T-cell (primary cell): ENCODE data around the gene PWWP2A. TPM values are rescaled to one million over a fixed set of nuclear protein-coding genes. Genes with fewer than 3 reads are reported as not detected.
A peak's percentile ranks its signal among the peaks of the same experiment; 100 is the strongest.
"Not testable (repeated sequence)": the region's sequence is repeated elsewhere in the genome, so short reads cannot be mapped to it uniquely, and the experiment has no call there.

Source experiments
- ATAC-seq, 4 experiments: fragments of 200-7000 bp in 3 of 4; fragments of 150-1000 bp in 1 of 4; cut with Tn5 transposase; replicated peaks in 1 of 4; 1 replicate in 3 of 4; 2 replicates in 1 of 4; pipeline ENCODE4 v1.10.0; 2021; ENCODE audit warnings: moderate library complexity in 3 of 4, mild to moderate bottlenecking in 2 of 4, moderate number of reproducible peaks in 1 of 4
- CTCF ChIA-PET, 2 donors: fragments of 300-600 bp; sonication (Branson Sonifier 250); formaldehyde crosslinking; loops; one replicate each; lab custom pipeline; 2022; ENCODE audit warnings: antibody characterized with exemption in 2 of 2; lab: Charles Lee
- POLR2A ChIA-PET, 2 donors: fragments of 300-600 bp; sonication (Branson Sonifier 250); formaldehyde crosslinking; loops; one replicate each; lab custom pipeline; 2022; ENCODE audit warnings: antibody characterized with exemption in 2 of 2; lab: Charles Lee
- DNase-seq, 35 experiments: peaks; one replicate each; pipeline versions ENCODE4 v3.0.0 to v3.0.0-alpha.2; 2013 to 2023
- H3K27ac ChIP-seq: one replicate; pipeline ENCODE4 v1.5.1; 2013; ENCODE audit warnings: low read length
- H3K27me3 ChIP-seq, 2 experiments: replicated peaks in 1 of 2; 1 replicate in 1 of 2; 2 replicates in 1 of 2; pipeline versions ENCODE4 v1.6.1 to v1.7.0; 2013; ENCODE audit warnings: low read length in 1 of 2, mixed read lengths in 1 of 2; ENCODE audit not compliant: control insufficient read depth in 2 of 2, insufficient read depth in 2 of 2; ENCODE audit errors: extremely low read depth in 1 of 2
- H3K36me3 ChIP-seq, 2 donors: 1 replicate in 1 of 2; 2 replicates in 1 of 2; pipeline versions ENCODE4 v1.6.1 to v1.7.0; 2013; ENCODE audit warnings: low read length in 1 of 2; ENCODE audit not compliant: control insufficient read depth in 2 of 2, insufficient read depth in 1 of 2; ENCODE audit errors: extremely low read depth in 1 of 2
- H3K4me1 ChIP-seq, 2 experiments: 1 replicate in 1 of 2; 2 replicates in 1 of 2; pipeline versions ENCODE4 v1.6.1 to v1.7.0; 2013; ENCODE audit warnings: low read length in 2 of 2, mixed read lengths in 1 of 2; ENCODE audit not compliant: insufficient read depth in 2 of 2, control insufficient read depth in 1 of 2; ENCODE audit errors: extremely low read depth in 1 of 2
- H3K4me3 ChIP-seq, 2 donors: 1 replicate in 1 of 2; 2 replicates in 1 of 2; pipeline versions ENCODE4 v1.5.1 to v1.7.0; 2013; ENCODE audit warnings: mild to moderate bottlenecking in 2 of 2, low read length in 1 of 2, moderate library complexity in 1 of 2; ENCODE audit not compliant: control insufficient read depth in 1 of 2; ENCODE audit errors: extremely low read depth in 1 of 2
- H3K9me3 ChIP-seq: 2 replicates; pipeline ENCODE4 v1.7.0; 2013
- H3K27ac Mint-ChIP-seq, 2 donors: one replicate each; pipeline ENCODE4 v1.8.0; 2020 to 2021; ENCODE audit warnings: mild to moderate bottlenecking in 2 of 2, mixed read lengths in 2 of 2
- H3K27me3 Mint-ChIP-seq, 2 donors: one replicate each; pipeline ENCODE4 v1.8.0; 2021 to 2022; ENCODE audit warnings: mixed read lengths in 2 of 2
- H3K36me3 Mint-ChIP-seq: one replicate; pipeline ENCODE4 v1.8.0; 2021; ENCODE audit warnings: mixed read lengths
- H3K4me1 Mint-ChIP-seq, 3 donors: one replicate each; pipeline ENCODE4 v1.8.0; 2020 to 2022; ENCODE audit warnings: mixed read lengths in 3 of 3, mild to moderate bottlenecking in 1 of 3
- H3K4me3 Mint-ChIP-seq, 3 donors: one replicate each; pipeline ENCODE4 v1.8.0; 2020 to 2022; ENCODE audit warnings: mild to moderate bottlenecking in 3 of 3, mixed read lengths in 3 of 3, moderate library complexity in 3 of 3
- H3K9me3 Mint-ChIP-seq, 3 donors: one replicate each; pipeline ENCODE4 v1.8.0; 2020 to 2022; ENCODE audit warnings: mixed read lengths in 3 of 3
- WGBS: methylation state at CpG from one replicate; pipeline ENCODE4 v1.1.5; 2013; ENCODE audit warnings: missing lambda C conversion rate; ENCODE audit not compliant: insufficient coverage; 5-methylcytosine and 5-hydroxymethylcytosine counted together
- total RNA-seq, 35 experiments: library from RNA in 6 of 35; stranded (reverse) in 6 of 35; fragments of 120-200 nt in 1 of 35; gene quantifications; one replicate each; pipeline versions ENCODE4 v1.2.1 to v1.2.4 and lab custom pipeline; 2013 to 2026

PWWP2A gene
- total RNA-seq, 5 donors from 2014 or later (not counting 1 experiment from before 2014, with no cell fraction given) = 25.1 to 39.8 (median 36.0) TPM

- peak overlapping the region in 1 of 2 donors; percentile 41 for H3K27ac Mint-ChIP-seq
- DNase-seq (no peak), ATAC-seq (no peak)
- Histone ChIP-seq H3K27ac (no peak overlapping the region), H3K27me3 (no peaks in the 10 kb centered on the region), H3K4me3 (no peak overlapping the region), H3K9me3 (no peaks in the 10 kb centered on the region), H3K4me1 (no peaks in the 10 kb centered on the region), H3K36me3 (peaks cover 0 to 3% of the 10 kb centered on the region in 2 donors)
- no peak overlapping the region for H3K4me3 Mint-ChIP-seq
- H3K9me3 Mint-ChIP-seq = no peaks in the 10 kb centered on the region
- CTCF ChIA-PET = interaction anchor here in 1 of 2 donors (0.6 to 0.8 kb wide), 2 partner anchors 9 to 324 kb away, joined by 3 read pairs; no protein-coding TSS in a partner anchor
- POLR2A ChIA-PET = no interaction called here
- no CpG with 5 or more reads among the region's 2 CpGs for WGBS
- peaks cover 8% of the 10 kb centered on the region for H3K36me3 Mint-ChIP-seq
- no peaks in the 10 kb centered on the region for H3K27me3 Mint-ChIP-seq
- peaks cover 4 to 8% (median 5%) of the 10 kb centered on the region in 3 donors for H3K4me1 Mint-ChIP-seq
Observed at GRCh38 chr5:160071916-160072315, 47.3 kb downstream of the PWWP2A start.

- Mint-ChIP-seq H3K4me1 (peaks cover 4 to 8% (median 5%) of the 10 kb centered on the region in 3 donors), H3K27ac (peak overlapping the region in 1 of 2 donors; percentile 41), H3K4me3 (no peak overlapping the region), H3K36me3 (peaks cover 8% of the 10 kb centered on the region), H3K27me3 (no peaks in the 10 kb centered on the region), H3K9me3 (no peaks in the 10 kb centered on the region)
- 83% methylated on average over 5 of the region's 8 CpGs for WGBS
- DNase-seq (no peak), ATAC-seq (no peak)
- no peak overlapping the region for H3K4me3 ChIP-seq
- H3K36me3 ChIP-seq = peaks cover 0 to 7% of the 10 kb centered on the region in 2 donors
- no peaks in the 10 kb centered on the region for H3K9me3 ChIP-seq
- ChIA-PET POLR2A (no interaction called here), CTCF (interaction anchor here in 1 of 2 donors (0.6 to 0.8 kb wide), 2 partner anchors 10 to 325 kb away, joined by 3 read pairs; no protein-coding TSS in a partner anchor)
- no peaks in the 10 kb centered on the region for H3K27me3 ChIP-seq
- no peaks in the 10 kb centered on the region for H3K4me1 ChIP-seq
- no peak overlapping the region for H3K27ac ChIP-seq
Observed at GRCh38 chr5:160071516-160071915, 47.7 kb downstream of the PWWP2A start.

GRCh38 chr5:160069120-160069519 is 50.1 kb downstream of the PWWP2A start:
- H3K27ac Mint-ChIP-seq, H3K4me1 ChIP-seq, H3K9me3 Mint-ChIP-seq, DNase-seq, ATAC-seq, H3K4me3 Mint-ChIP-seq, H3K9me3 ChIP-seq, POLR2A ChIA-PET, H3K27me3 ChIP-seq, H3K4me1 Mint-ChIP-seq, H3K27ac ChIP-seq, H3K27me3 Mint-ChIP-seq, H3K4me3 ChIP-seq, CTCF ChIA-PET: not testable (repeated sequence)
- peaks cover 6 to 24% of the 10 kb centered on the region in 2 donors for H3K36me3 ChIP-seq
- peaks cover 16% of the 10 kb centered on the region for H3K36me3 Mint-ChIP-seq
- WGBS = 100% methylated on average over 1 of the region's 5 CpGs

- DNase-seq = no peak
- Mint-ChIP-seq H3K27ac (peak overlapping the region in 1 of 2 donors; percentile 24), H3K27me3 (no peaks in the 10 kb centered on the region), H3K4me3 (no peak overlapping the region), H3K36me3 (peaks cover 30% of the 10 kb centered on the region), H3K9me3 (no peaks in the 10 kb centered on the region), H3K4me1 (no peaks in the 10 kb centered on the region)
- no peaks in the 10 kb centered on the region for H3K27me3 ChIP-seq
- H3K27ac ChIP-seq = no peak overlapping the region
- no peak overlapping the region for H3K4me3 ChIP-seq
- ATAC-seq = no peak
- peaks cover 13 to 49% of the 10 kb centered on the region in 2 donors for H3K36me3 ChIP-seq
- 100% methylated on average over 1 of the region's 9 CpGs for WGBS
- CTCF ChIA-PET = interaction anchor here in 1 of 2 donors (0.7 kb wide), 1 partner anchor 68 kb away, joined by 3 read pairs; no protein-coding TSS in a partner anchor
- H3K4me1 ChIP-seq = no peaks in the 10 kb centered on the region
- POLR2A ChIA-PET = interaction anchor here in 1 of 2 donors (0.5 kb wide), 1 partner anchor 356 kb away, joined by 3 read pairs; the partner anchor contains the start of gene PTTG1
- no peaks in the 10 kb centered on the region for H3K9me3 ChIP-seq
Observed at GRCh38 chr5:160064995-160065614, 54.1 kb downstream of the PWWP2A start.

- POLR2A ChIA-PET = no interaction called here
- H3K4me1 ChIP-seq = no peaks in the 10 kb centered on the region
- H3K9me3 Mint-ChIP-seq = no peaks in the 10 kb centered on the region
- CTCF ChIA-PET = interaction anchor here in 1 of 2 donors (0.6 kb wide), 1 partner anchor 926 kb away, joined by 6 read pairs; no protein-coding TSS in a partner anchor
- H3K4me3 Mint-ChIP-seq = no peak overlapping the region
- no peak overlapping the region for H3K27ac Mint-ChIP-seq
- DNase-seq (no peak), ATAC-seq (no peak)
- WGBS = 100% methylated on average over 1 of the region's 1 CpG
- H3K27me3 ChIP-seq = no peaks in the 10 kb centered on the region
- H3K36me3 ChIP-seq = peaks cover 13 to 56% of the 10 kb centered on the region in 2 donors
- no peak overlapping the region for H3K27ac ChIP-seq
- H3K27me3 Mint-ChIP-seq = no peaks in the 10 kb centered on the region
- H3K36me3 Mint-ChIP-seq = peaks cover 29% of the 10 kb centered on the region
- H3K4me1 Mint-ChIP-seq = no peaks in the 10 kb centered on the region
- no peaks in the 10 kb centered on the region for H3K9me3 ChIP-seq
- H3K4me3 ChIP-seq = no peak overlapping the region
Observed at GRCh38 chr5:160064417-160064810, 54.8 kb downstream of the PWWP2A start.

GRCh38 chr5:160061770-160062169 is 57.5 kb downstream of the PWWP2A start:
- H3K36me3 ChIP-seq = peaks cover 13 to 67% of the 10 kb centered on the region in 2 donors
- no peaks in the 10 kb centered on the region for H3K4me1 Mint-ChIP-seq
- H3K4me1 ChIP-seq = no peaks in the 10 kb centered on the region
- H3K36me3 Mint-ChIP-seq = peaks cover 32% of the 10 kb centered on the region
- ATAC-seq (no peak), DNase-seq (no peak)
- no peaks in the 10 kb centered on the region for H3K9me3 Mint-ChIP-seq
- no peaks in the 10 kb centered on the region for H3K27me3 Mint-ChIP-seq
- POLR2A ChIA-PET = no interaction called here
- no peaks in the 10 kb centered on the region for H3K9me3 ChIP-seq
- no peak overlapping the region for H3K27ac Mint-ChIP-seq
- CTCF ChIA-PET = no interaction called here
- H3K27me3 ChIP-seq = no peaks in the 10 kb centered on the region
- WGBS = no CpG with 5 or more reads among the region's 3 CpGs
- H3K4me3 ChIP-seq = no peak overlapping the region
- no peak overlapping the region for H3K27ac ChIP-seq
- H3K4me3 Mint-ChIP-seq = no peak overlapping the region
